ENCODE measurements around the gene ZSWIM7.
"Not testable (repeated sequence)": the region's sequence is repeated elsewhere in the genome, so short reads cannot be mapped to it uniquely, and the experiment has no call there.

- not testable (repeated sequence) for TF ChIP-seq CTCF (conservative IDR thresholded peaks at IDR 0.05); ZFX (IDR thresholded peaks at IDR 0.05)
Observed at GRCh38 chr17:15936481-15936880, 63.0 kb downstream of the ZSWIM7 start.

Data from C4-2B (cell line).